T-helper 1 cell (primary cell): ENCODE measurements around the gene RASGRF2.
"Not testable (repeated sequence)": the region's sequence is repeated elsewhere in the genome, so short reads cannot be mapped to it uniquely, and the experiment has no call there.

Experiments used
- DNase-seq, 5 donors: peaks; one replicate each; pipeline ENCODE4 v3.0.0-alpha.2; 2012 to 2020

RASGRF2 gene

GRCh38 chr5:81080809-81081460 lies 120.8 kb downstream of the RASGRF2 start:
- DNase-seq = no peak

GRCh38 chr5:81081461-81081835 lies 121.3 kb downstream of the RASGRF2 start:
- DNase-seq = no peak

DNA sequence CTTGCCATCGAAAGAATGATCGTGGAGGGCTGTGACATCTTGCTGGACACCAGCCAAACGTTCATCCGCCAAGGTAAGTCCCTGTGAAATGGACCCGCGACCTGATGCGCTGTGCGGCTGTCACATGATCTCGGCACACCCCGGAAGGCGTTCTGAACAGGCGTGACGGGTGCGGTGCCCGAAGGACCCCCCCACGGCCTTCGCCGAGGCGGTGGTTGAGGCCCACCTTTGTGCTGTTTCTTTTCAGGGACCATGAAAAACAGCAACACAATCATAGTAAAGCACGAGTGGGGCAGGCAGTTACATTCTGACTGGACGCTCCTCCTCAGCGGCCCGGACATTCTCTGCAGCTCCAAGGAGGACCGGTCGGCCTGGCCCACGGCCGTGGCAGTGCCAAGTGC lies 126.7 kb downstream of the RASGRF2 start:
- no peak for DNase-seq

DNA sequence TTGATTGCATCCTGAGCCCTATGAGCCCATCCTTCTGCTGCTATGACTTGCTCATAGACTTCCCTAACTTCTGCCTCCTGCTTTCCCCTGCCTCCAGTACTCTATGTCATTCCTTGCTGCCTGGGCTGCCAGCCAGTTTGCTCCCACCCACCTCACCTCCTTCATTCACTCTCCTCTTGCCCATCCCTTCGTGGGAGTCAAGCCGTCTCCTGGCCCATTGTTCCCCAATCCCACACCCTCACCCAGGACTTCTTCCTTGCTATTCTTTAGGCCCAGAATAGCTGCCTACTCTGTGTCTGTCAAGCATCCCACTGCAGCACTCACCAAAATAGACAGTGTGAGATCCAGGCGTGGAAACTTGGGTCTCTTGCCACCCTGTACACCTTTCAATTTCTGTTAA lies 131.0 kb downstream of the RASGRF2 start:
- no peak for DNase-seq

DNA sequence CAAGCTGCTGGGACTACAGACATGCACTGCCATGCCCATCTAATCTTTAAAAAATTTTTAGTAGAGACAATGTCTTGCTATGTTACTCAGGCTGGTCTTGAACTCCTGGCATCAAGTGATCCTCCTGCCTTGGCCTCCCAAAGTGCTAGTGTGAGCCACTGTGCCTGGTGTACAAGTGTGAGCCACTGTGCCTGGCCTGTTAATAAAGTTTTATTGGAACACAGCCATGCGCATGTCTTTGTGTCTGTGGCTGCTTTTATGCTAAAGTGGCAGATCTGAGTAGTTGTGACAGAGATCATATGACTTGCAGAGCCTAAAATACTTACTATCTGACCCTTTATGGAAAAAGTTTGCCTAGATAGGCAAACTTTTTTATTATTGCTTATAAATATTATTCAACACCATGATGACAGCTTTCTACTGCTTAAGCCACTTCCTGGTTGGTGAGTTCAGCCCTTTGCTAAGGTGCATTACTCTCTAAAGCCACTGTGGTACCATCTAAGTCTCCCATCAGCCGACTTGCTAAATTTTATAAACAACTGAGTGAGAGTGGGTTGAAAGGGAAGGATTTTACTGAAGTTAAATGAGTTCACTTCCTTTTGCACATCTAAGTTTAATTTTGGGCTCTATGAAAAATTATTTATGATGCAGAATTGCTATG lies 133.5 kb downstream of the RASGRF2 start:
- DNase-seq = no peak

DNA sequence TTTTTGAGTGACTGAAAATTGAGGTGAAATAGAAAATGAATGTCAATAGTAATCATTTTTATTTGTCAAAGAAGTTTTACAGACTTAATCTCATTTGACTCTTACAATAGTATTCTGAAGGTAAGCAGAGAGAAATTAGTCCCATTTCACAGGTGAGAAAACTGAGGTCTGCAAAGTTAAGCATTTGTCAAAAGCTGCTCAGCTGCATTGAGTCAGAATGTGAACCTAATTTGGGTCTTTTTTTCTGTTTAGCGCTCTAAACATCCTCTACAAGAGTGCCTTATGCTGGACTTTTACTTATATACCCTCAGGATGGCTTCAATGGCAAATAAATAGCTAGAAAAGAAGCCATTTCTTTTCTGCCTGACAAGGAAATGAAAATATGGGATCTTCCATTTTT lies 135.7 kb downstream of the RASGRF2 start:
- no peak for DNase-seq

- no peak for DNase-seq
Observed at GRCh38 chr5:81097713-81098112, 137.6 kb downstream of the RASGRF2 start.

- DNase-seq = no peak
Observed at GRCh38 chr5:81105261-81105877, 145.2 kb downstream of the RASGRF2 start.

- no peak for DNase-seq
Observed at GRCh38 chr5:81115261-81115660, 155.1 kb downstream of the RASGRF2 start.

DNA sequence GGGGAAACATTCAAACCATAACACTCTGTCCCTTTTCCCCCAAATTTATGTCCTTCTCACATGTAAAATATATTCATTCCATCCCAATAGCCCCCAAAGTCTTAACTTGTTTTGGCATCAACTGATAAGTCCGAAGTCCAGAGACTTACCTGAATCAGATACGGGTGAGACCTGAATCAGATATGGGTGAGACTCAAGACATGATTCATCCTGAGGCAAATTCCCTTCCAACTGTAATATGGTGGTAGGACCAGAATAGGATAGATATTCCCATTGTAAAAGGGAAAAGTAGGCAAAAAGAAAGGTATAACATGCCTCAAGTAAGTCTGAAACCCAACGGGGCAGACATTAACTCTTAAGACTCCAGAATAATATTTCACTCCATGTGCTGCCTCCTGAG lies 157.4 kb downstream of the RASGRF2 start:
- DNase-seq = no peak

- DNase-seq = no peak
Observed at GRCh38 chr5:81121273-81121672, 161.1 kb downstream of the RASGRF2 start.

GRCh38 chr5:81121836-81122630 lies 161.9 kb downstream of the RASGRF2 start:
- DNase-seq = peak in 1 of 5 donors; percentile 8

GRCh38 chr5:81124689-81125088 lies 164.5 kb downstream of the RASGRF2 start:
- DNase-seq = not testable (repeated sequence)

- DNase-seq = no peak
Observed at GRCh38 chr5:81125959-81126358, 165.8 kb downstream of the RASGRF2 start.

- DNase-seq = no peak
Observed at GRCh38 chr5:81128416-81128815, 168.3 kb downstream of the RASGRF2 start.

DNA sequence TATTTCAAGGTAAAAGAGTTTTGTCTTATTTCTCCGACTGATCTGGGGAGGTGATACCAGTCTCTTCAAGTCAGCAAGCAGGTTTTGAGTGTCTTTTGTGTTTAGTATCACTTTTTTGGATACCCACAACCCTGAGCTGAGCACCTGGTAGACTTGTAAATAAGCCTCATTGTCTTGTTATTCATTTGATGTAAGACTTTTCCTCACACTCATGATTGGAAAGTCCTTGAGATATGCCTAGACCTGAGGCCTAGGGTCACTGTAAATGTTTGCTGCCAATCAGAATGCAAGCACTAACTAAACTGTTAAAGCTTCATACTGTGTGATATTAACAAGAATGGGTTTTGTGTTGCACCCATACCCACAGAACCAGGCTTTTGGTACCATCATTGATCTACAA lies 172.2 kb downstream of the RASGRF2 start:
- no peak for DNase-seq

- DNase-seq = no peak
Observed at GRCh38 chr5:81134066-81134465, 173.9 kb downstream of the RASGRF2 start.

- DNase-seq = no peak
Observed at GRCh38 chr5:81134566-81134965, 174.4 kb downstream of the RASGRF2 start.

DNA sequence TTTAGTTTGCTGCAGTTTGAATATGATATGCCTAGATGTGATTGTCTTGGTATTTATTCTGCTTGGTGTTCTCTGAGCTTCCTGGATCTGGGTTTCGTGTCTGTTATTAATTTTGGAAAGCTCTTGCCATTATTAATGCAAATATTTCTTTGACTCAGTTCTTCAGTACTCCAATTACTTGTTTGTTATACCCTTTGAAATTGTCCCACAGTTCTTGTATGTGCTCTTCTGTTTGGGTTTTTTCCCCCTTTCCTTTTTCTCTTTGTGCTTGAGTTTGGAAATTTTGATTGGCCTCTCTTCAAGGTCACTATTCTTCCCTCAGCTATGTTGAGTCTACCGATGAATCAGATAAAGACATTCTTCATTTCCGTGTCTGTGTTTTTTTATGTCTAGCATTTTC lies 176.4 kb downstream of the RASGRF2 start:
- no peak for DNase-seq

DNA sequence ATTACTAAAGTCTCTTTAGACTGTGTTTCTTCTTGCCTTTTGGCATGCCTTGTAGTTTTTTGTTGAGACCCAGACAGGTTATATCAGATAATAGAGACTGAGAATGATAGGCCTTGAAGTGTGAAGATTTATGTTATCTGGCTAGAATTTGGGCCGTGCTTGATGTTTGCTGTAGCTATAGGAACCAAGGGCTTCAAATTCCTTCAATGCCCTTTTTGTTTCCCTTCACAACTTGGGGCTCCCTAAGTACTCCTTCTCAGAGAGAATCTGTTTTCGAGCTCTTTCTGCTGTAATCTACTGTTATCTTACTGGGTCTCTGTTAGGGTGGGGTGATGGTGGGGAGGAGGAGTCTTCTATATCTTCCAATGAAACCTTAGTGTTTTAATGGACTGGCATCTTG lies 177.7 kb downstream of the RASGRF2 start:
- no peak for DNase-seq

GRCh38 chr5:81140441-81140840 lies 180.3 kb downstream of the RASGRF2 start:
- DNase-seq = no peak

GRCh38 chr5:81140943-81141342 lies 180.8 kb downstream of the RASGRF2 start:
- DNase-seq = no peak

GRCh38 chr5:81142108-81142507 lies 181.9 kb downstream of the RASGRF2 start:
- DNase-seq = no peak
